OCI-LY1 (cell line): ENCODE data around the gene TMEM139.

Experiments used
- H2AFZ ChIP-seq: fragments of 200-600 bp; sonication (generic), shearing (Covaris generic); 2 replicates; pipeline ENCODE4 v1.6.0; 2014; ENCODE audit warnings: antibody characterized with exemption, mild to moderate bottlenecking, low read length
- H3F3A ChIP-seq: fragments of 200-600 bp; sonication (generic), shearing (Covaris generic); 2 replicates; pipeline ENCODE4 v1.6.0; 2014; ENCODE audit warnings: mild to moderate bottlenecking, antibody characterized with exemption, low read length, moderate library complexity; ENCODE audit not compliant: insufficient read depth
- H3K27ac ChIP-seq: fragments of 200-600 bp; sonication (generic); 2 replicates; pipeline ENCODE4 v1.5.1; 2014; ENCODE audit warnings: low read length, mixed run types, mild to moderate bottlenecking, low read depth; ENCODE audit not compliant: poor library complexity, severe bottlenecking
- H3K27me3 ChIP-seq: fragments of 200-600 bp; sonication (generic); 2 replicates; pipeline ENCODE4 v1.6.0; 2014; ENCODE audit warnings: antibody characterized with exemption, mild to moderate bottlenecking, low read length, moderate library complexity; ENCODE audit not compliant: insufficient read depth
- H3K36me3 ChIP-seq: fragments of 200-600 bp; sonication (generic); 2 replicates; pipeline ENCODE4 v1.6.1; 2014; ENCODE audit warnings: mild to moderate bottlenecking, antibody characterized with exemption, low read length, moderate library complexity, mixed read lengths; ENCODE audit not compliant: insufficient read depth
- H3K4me1 ChIP-seq: fragments of 200-600 bp; sonication (generic); 2 replicates; pipeline ENCODE4 v1.5.1; 2014; ENCODE audit warnings: mild to moderate bottlenecking, low read length, moderate library complexity; ENCODE audit not compliant: insufficient read depth, severe bottlenecking
- H3K4me2 ChIP-seq: fragments of 200-600 bp; sonication (generic), shearing (Covaris generic); 2 replicates; pipeline ENCODE4 v1.6.1; 2014; ENCODE audit warnings: low read length
- H3K4me3 ChIP-seq: fragments of 200-600 bp; sonication (generic); 2 replicates; pipeline ENCODE4 v1.5.1; 2014; ENCODE audit warnings: low read length, low read depth, mild to moderate bottlenecking, mixed read lengths; ENCODE audit not compliant: poor library complexity, severe bottlenecking
- H3K79me2 ChIP-seq: fragments of 200-600 bp; shearing (Covaris generic); 2 replicates; pipeline ENCODE4 v1.6.1; 2016; ENCODE audit warnings: mixed run types, low read length, mixed read lengths; ENCODE audit not compliant: insufficient read depth
- H3K9ac ChIP-seq: fragments of 200-600 bp; sonication (generic), shearing (Covaris generic); 2 replicates; pipeline ENCODE4 v1.6.1; 2014; ENCODE audit warnings: mild to moderate bottlenecking, low read length, mixed read lengths
- H3K9me2 ChIP-seq: fragments of 200-600 bp; sonication (generic), shearing (Covaris generic); 2 replicates; pipeline ENCODE4 v1.6.1; 2014; ENCODE audit warnings: low read depth, mild to moderate bottlenecking, low read length, mixed read lengths
- H3K9me3 ChIP-seq: fragments of 200-600 bp; shearing (Covaris generic); 2 replicates; pipeline ENCODE4 v1.6.1; 2014; ENCODE audit warnings: low read length, mixed read lengths
- H4K20me1 ChIP-seq: fragments of 200-600 bp; sonication (generic), shearing (Covaris generic); 2 replicates; pipeline ENCODE4 v1.6.0; 2016; ENCODE audit warnings: mild to moderate bottlenecking, low read length; ENCODE audit not compliant: insufficient read depth
- EZH2 ChIP-seq: fragments of 200-600 bp; sonication (generic), shearing (Covaris generic); IDR thresholded peaks from 2 replicates; pipeline ENCODE4 v1.8.0; 2017; ENCODE audit warnings: borderline replicate concordance, mixed run types, mild to moderate bottlenecking, antibody characterized with exemption, low read length, moderate library complexity, mixed read lengths
- TF ChIP-seq, protein P1 (sequence below): fragments of 200-600 bp; sonication (generic), shearing (Covaris generic); IDR thresholded peaks from 2 replicates; pipeline ENCODE4 v1.5.1; 2017; ENCODE audit warnings: mild to moderate bottlenecking, antibody characterized with exemption, low read length, moderate library complexity, mixed read lengths

The TMEM139 gene

GRCh38 chr7:143334244-143334643 lies 49.5 kb downstream of the TMEM139 start:
- H3K36me3 ChIP-seq: no peaks in the 10 kb centered on the region
- no peak overlapping the region for H2AFZ ChIP-seq
- 0 out of 2 replicates have a peak, but pooled peaks cover 4% of the 10 kb centered on the region for H3K27me3 ChIP-seq
- H3K4me2 ChIP-seq: no peak overlapping the region
- TF ChIP-seq, protein P1, sequence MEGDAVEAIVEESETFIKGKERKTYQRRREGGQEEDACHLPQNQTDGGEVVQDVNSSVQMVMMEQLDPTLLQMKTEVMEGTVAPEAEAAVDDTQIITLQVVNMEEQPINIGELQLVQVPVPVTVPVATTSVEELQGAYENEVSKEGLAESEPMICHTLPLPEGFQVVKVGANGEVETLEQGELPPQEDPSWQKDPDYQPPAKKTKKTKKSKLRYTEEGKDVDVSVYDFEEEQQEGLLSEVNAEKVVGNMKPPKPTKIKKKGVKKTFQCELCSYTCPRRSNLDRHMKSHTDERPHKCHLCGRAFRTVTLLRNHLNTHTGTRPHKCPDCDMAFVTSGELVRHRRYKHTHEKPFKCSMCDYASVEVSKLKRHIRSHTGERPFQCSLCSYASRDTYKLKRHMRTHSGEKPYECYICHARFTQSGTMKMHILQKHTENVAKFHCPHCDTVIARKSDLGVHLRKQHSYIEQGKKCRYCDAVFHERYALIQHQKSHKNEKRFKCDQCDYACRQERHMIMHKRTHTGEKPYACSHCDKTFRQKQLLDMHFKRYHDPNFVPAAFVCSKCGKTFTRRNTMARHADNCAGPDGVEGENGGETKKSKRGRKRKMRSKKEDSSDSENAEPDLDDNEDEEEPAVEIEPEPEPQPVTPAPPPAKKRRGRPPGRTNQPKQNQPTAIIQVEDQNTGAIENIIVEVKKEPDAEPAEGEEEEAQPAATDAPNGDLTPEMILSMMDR: no peak
- TF ChIP-seq EZH2: no peak
- no peaks in the 10 kb centered on the region for H3K79me2 ChIP-seq
- H4K20me1 ChIP-seq: no peaks in the 10 kb centered on the region
- H3F3A ChIP-seq: no peaks in the 10 kb centered on the region
- no peaks in the 10 kb centered on the region for H3K4me1 ChIP-seq
- H3K9me2 ChIP-seq: no peaks in the 10 kb centered on the region
- no peak overlapping the region for H3K27ac ChIP-seq
- no peaks in the 10 kb centered on the region for H3K9me3 ChIP-seq
- no peak overlapping the region for H3K9ac ChIP-seq
- no peak overlapping the region for H3K4me3 ChIP-seq

GRCh38 chr7:143337216-143337615 lies 52.5 kb downstream of the TMEM139 start:
- no peak for TF ChIP-seq EZH2
- TF ChIP-seq, protein P1: no peak
- Histone ChIP-seq H3K4me1 (no peaks in the 10 kb centered on the region), H3K27me3 (no peaks in the 10 kb centered on the region), H3K36me3 (no peaks in the 10 kb centered on the region), H2AFZ (no peak overlapping the region), H3K4me3 (no peak overlapping the region), H3K9ac (no peak overlapping the region), H4K20me1 (no peaks in the 10 kb centered on the region), H3K9me3 (no peaks in the 10 kb centered on the region), H3K9me2 (no peaks in the 10 kb centered on the region), H3K4me2 (no peak overlapping the region), H3K27ac (no peak overlapping the region), H3K79me2 (no peaks in the 10 kb centered on the region), H3F3A (no peaks in the 10 kb centered on the region)
